HL-60 (cell line): ENCODE data around the gene GNS.

ENCODE experiments used
- DNase-seq, 2 experiments: peaks; one replicate each; pipeline ENCODE4 v3.0.0-alpha.2; 2010 to 2020; ENCODE audit warnings: low read depth in 1 of 2, low spot score in 1 of 2
- H3K27ac ChIP-seq: fragments of 250-450 bp; sonication (Bioruptor Pico); replicated peaks from 2 replicates; pipeline ENCODE4 v1.5.1; 2020; ENCODE audit warnings: mild to moderate bottlenecking, moderate library complexity
- H3K27me3 ChIP-seq: fragments of 250-450 bp; sonication (Bioruptor Pico); 2 replicates; pipeline ENCODE4 v1.5.1; 2021; ENCODE audit warnings: mild to moderate bottlenecking, moderate library complexity; ENCODE audit not compliant: insufficient read depth, poor library complexity, severe bottlenecking
- H3K4me3 ChIP-seq: replicated peaks from 2 replicates; pipeline ENCODE4 v1.5.1; 2011; ENCODE audit warnings: mild to moderate bottlenecking, control low read depth, low read length; ENCODE audit not compliant: insufficient read depth
- GABPA ChIP-seq: IDR thresholded peaks from 2 replicates; pipeline ENCODE4 v1.6.1; 2012; ENCODE audit warnings: low read depth
- POLR2AphosphoS5 ChIP-seq: IDR thresholded peaks from 2 replicates; pipeline ENCODE4 v1.6.1; 2012; ENCODE audit warnings: low read depth
- REST ChIP-seq: IDR thresholded peaks from 2 replicates; pipeline ENCODE4 v1.6.1; 2012; ENCODE audit warnings: low read depth; ENCODE audit not compliant: insufficient replicate concordance
- SPI1 ChIP-seq: IDR thresholded peaks from 2 replicates; pipeline ENCODE4 v1.6.1; 2012; ENCODE audit warnings: low read depth, mild to moderate bottlenecking, borderline replicate concordance
- TF ChIP-seq, protein P1 (sequence below): IDR thresholded peaks from one replicate; pipeline ENCODE4 v1.5.1; 2011; ENCODE audit warnings: low read length, control low read depth, inconsistent platforms; ENCODE audit not compliant: insufficient read depth

Gene GNS

DNA sequence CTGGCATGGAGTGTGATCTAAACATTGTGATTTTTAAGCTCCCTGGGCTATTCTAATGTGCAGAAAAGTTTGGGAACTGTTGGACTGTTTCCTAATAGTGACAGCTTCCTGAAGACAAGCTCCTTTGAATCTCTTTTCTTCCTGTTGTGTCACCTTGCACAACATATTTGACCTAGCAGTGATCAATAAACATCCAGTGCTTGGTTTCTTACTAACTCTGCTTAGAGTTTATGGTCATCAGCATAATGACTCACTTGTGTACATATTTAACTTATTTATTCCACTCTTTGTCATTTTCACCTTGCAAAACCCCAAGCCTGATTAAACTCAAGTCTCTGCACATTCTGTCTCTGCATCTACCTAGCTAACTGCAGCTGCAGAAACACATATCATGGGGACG, 38.0 kb upstream of the GNS start:
- Histone ChIP-seq H3K4me3 (no peak overlapping the region), H3K27me3 (peaks cover 3% of the 10 kb centered on the region), H3K27ac (no peak overlapping the region)
- DNase-seq = no peak
- TF ChIP-seq REST (no peak), GABPA (no peak), SPI1 (no peak), POLR2AphosphoS5 (no peak)
- TF ChIP-seq, protein P1, sequence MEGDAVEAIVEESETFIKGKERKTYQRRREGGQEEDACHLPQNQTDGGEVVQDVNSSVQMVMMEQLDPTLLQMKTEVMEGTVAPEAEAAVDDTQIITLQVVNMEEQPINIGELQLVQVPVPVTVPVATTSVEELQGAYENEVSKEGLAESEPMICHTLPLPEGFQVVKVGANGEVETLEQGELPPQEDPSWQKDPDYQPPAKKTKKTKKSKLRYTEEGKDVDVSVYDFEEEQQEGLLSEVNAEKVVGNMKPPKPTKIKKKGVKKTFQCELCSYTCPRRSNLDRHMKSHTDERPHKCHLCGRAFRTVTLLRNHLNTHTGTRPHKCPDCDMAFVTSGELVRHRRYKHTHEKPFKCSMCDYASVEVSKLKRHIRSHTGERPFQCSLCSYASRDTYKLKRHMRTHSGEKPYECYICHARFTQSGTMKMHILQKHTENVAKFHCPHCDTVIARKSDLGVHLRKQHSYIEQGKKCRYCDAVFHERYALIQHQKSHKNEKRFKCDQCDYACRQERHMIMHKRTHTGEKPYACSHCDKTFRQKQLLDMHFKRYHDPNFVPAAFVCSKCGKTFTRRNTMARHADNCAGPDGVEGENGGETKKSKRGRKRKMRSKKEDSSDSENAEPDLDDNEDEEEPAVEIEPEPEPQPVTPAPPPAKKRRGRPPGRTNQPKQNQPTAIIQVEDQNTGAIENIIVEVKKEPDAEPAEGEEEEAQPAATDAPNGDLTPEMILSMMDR = no peak

- Histone ChIP-seq H3K27me3 (peaks cover 3% of the 10 kb centered on the region), H3K27ac (no peak overlapping the region), H3K4me3 (no peak overlapping the region)
- TF ChIP-seq GABPA = no peak
- TF ChIP-seq POLR2AphosphoS5 = no peak
- no peak for TF ChIP-seq SPI1
- TF ChIP-seq, protein P1 = peak; percentile 46
- no peak for TF ChIP-seq REST
- peak; percentile 57 to 83 for DNase-seq
Observed at GRCh38 chr12:64796205-64796845, 37.1 kb upstream of the GNS start.

DNA sequence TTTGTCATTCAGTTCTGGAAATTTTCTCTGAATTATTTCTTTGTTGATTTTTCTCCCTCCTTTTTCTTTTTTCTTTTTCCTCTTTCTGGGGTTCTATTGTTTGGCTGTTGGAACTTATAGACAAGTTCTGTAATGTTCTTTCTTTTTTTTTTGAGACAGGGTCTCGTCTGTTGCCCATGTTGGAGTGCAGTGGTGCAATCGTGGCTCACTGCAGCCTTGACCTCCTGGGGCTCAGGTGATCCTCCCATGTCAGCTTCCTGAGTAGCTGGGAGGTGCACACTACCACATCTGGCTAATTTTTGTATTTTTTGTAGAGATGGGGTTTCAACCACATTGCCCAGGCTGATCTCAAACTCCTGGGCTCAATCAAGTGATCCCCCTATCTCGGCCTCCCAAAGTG, 35.1 kb upstream of the GNS start:
- H3K27me3 ChIP-seq = no peaks in the 10 kb centered on the region
- H3K4me3 ChIP-seq = no peak overlapping the region
- TF ChIP-seq, protein P1 = no peak
- TF ChIP-seq SPI1 (no peak), REST (no peak), POLR2AphosphoS5 (no peak), GABPA (no peak)
- H3K27ac ChIP-seq = no peak overlapping the region
- no peak for DNase-seq
